ENCODE measurements around the gene C19orf81. TPM values are rescaled to one million over a fixed set of nuclear protein-coding genes. Genes with fewer than 3 reads are reported as not detected.

Gene C19orf81
- polyA plus RNA-seq, 2 donors, result 0.15 TPM; not detected in 1

- H3K9me3 ChIP-seq (ENCODE audit: control insufficient read depth in 2 of 2, insufficient read depth in 1 of 2, low read depth in 1 of 2, low read length in 1 of 2), result peaks cover 0 to 19% of the 10 kb centered on the region in 2 donors
- 52 to 56% methylated on average over 6 of the region's 6 CpGs for WGBS, 2 donors
- peaks cover 3 to 8% of the 10 kb centered on the region in 2 donors for H3K4me1 ChIP-seq (ENCODE audit: control insufficient read depth in 2 of 2, insufficient read depth in 2 of 2, low read length in 1 of 2)
- H3K27me3 ChIP-seq (ENCODE audit: control insufficient read depth in 1 of 2, insufficient read depth in 2 of 2, low read length in 2 of 2), result peaks cover 2 to 3% of the 10 kb centered on the region in 2 donors
- H3K27ac ChIP-seq (ENCODE audit: low read depth in 2 of 2, low read length in 1 of 2), result no peak overlapping the region
- no peaks in the 10 kb centered on the region for H3K36me3 ChIP-seq (ENCODE audit: control insufficient read depth in 2 of 2, insufficient read depth in 2 of 2, low read length in 1 of 2)
- no peak overlapping the region for H3K4me3 ChIP-seq (ENCODE audit: low read depth in 1 of 2, low read length in 2 of 2)
Observed at GRCh38 chr19:50657222-50657669, 8.0 kb downstream of the C19orf81 start.

- Histone ChIP-seq H3K27ac (ENCODE audit: low read depth in 2 of 2, low read length in 1 of 2) (no peak overlapping the region), H3K27me3 (ENCODE audit: control insufficient read depth in 1 of 2, insufficient read depth in 2 of 2, low read length in 2 of 2) (peaks cover 2 to 3% of the 10 kb centered on the region in 2 donors), H3K4me3 (ENCODE audit: low read depth in 1 of 2, low read length in 2 of 2) (no peak overlapping the region), H3K36me3 (ENCODE audit: control insufficient read depth in 2 of 2, insufficient read depth in 2 of 2, low read length in 1 of 2) (no peaks in the 10 kb centered on the region), H3K4me1 (ENCODE audit: control insufficient read depth in 2 of 2, insufficient read depth in 2 of 2, low read length in 1 of 2) (peaks cover 3 to 8% of the 10 kb centered on the region in 2 donors), H3K9me3 (ENCODE audit: control insufficient read depth in 2 of 2, insufficient read depth in 1 of 2, low read depth in 1 of 2, low read length in 1 of 2) (peaks cover 0 to 19% of the 10 kb centered on the region in 2 donors)
- WGBS, 2 donors, result 3 to 4% methylated on average over 37 to 38 of the region's 38 CpGs
Observed at GRCh38 chr19:50657712-50658440, 8.6 kb downstream of the C19orf81 start.

GRCh38 chr19:50658441-50659317 lies 9.4 kb downstream of the C19orf81 start:
- peaks cover 0 to 19% of the 10 kb centered on the region in 2 donors for H3K9me3 ChIP-seq (ENCODE audit: control insufficient read depth in 2 of 2, insufficient read depth in 1 of 2, low read depth in 1 of 2, low read length in 1 of 2)
- WGBS, 2 donors, result 4 to 5% methylated on average over 63 to 67 of the region's 67 CpGs
- H3K36me3 ChIP-seq (ENCODE audit: control insufficient read depth in 2 of 2, insufficient read depth in 2 of 2, low read length in 1 of 2), result no peaks in the 10 kb centered on the region
- H3K4me3 ChIP-seq (ENCODE audit: low read depth in 1 of 2, low read length in 2 of 2), result peak overlapping the region in 1 of 2 donors; percentile 30
- H3K4me1 ChIP-seq (ENCODE audit: control insufficient read depth in 2 of 2, insufficient read depth in 2 of 2, low read length in 1 of 2), result peaks cover 3 to 8% of the 10 kb centered on the region in 2 donors
- H3K27ac ChIP-seq (ENCODE audit: low read depth in 2 of 2, low read length in 1 of 2), result no peak overlapping the region
- peaks cover 2 to 3% of the 10 kb centered on the region in 2 donors for H3K27me3 ChIP-seq (ENCODE audit: control insufficient read depth in 1 of 2, insufficient read depth in 2 of 2, low read length in 2 of 2)

GRCh38 chr19:50659318-50660087 lies 10.3 kb downstream of the C19orf81 start:
- H3K9me3 ChIP-seq (ENCODE audit: control insufficient read depth in 2 of 2, insufficient read depth in 1 of 2, low read depth in 1 of 2, low read length in 1 of 2), result peaks cover 0 to 19% of the 10 kb centered on the region in 2 donors
- H3K36me3 ChIP-seq (ENCODE audit: control insufficient read depth in 2 of 2, insufficient read depth in 2 of 2, low read length in 1 of 2), result no peaks in the 10 kb centered on the region
- peak overlapping the region in 1 of 2 donors; percentile 30 for H3K4me3 ChIP-seq (ENCODE audit: low read depth in 1 of 2, low read length in 2 of 2)
- H3K4me1 ChIP-seq (ENCODE audit: control insufficient read depth in 2 of 2, insufficient read depth in 2 of 2, low read length in 1 of 2), result peaks cover 3 to 8% of the 10 kb centered on the region in 2 donors
- H3K27ac ChIP-seq (ENCODE audit: low read depth in 2 of 2, low read length in 1 of 2), result no peak overlapping the region
- 3 to 5% methylated on average over 29 to 34 of the region's 37 CpGs for WGBS, 2 donors
- H3K27me3 ChIP-seq (ENCODE audit: control insufficient read depth in 1 of 2, insufficient read depth in 2 of 2, low read length in 2 of 2), result peaks cover 2 to 3% of the 10 kb centered on the region in 2 donors

GRCh38 chr19:50660088-50660366 lies 10.8 kb downstream of the C19orf81 start:
- Histone ChIP-seq H3K4me1 (ENCODE audit: control insufficient read depth in 2 of 2, insufficient read depth in 2 of 2, low read length in 1 of 2) (peaks cover 3 to 8% of the 10 kb centered on the region in 2 donors), H3K27ac (ENCODE audit: low read depth in 2 of 2, low read length in 1 of 2) (no peak overlapping the region), H3K27me3 (ENCODE audit: control insufficient read depth in 1 of 2, insufficient read depth in 2 of 2, low read length in 2 of 2) (peaks cover 2 to 3% of the 10 kb centered on the region in 2 donors), H3K36me3 (ENCODE audit: control insufficient read depth in 2 of 2, insufficient read depth in 2 of 2, low read length in 1 of 2) (no peaks in the 10 kb centered on the region), H3K4me3 (ENCODE audit: low read depth in 1 of 2, low read length in 2 of 2) (no peak overlapping the region), H3K9me3 (ENCODE audit: control insufficient read depth in 2 of 2, insufficient read depth in 1 of 2, low read depth in 1 of 2, low read length in 1 of 2) (peaks cover 0 to 16% of the 10 kb centered on the region in 2 donors)
- 27 to 35% methylated on average over 6 of the region's 6 CpGs for WGBS, 2 donors

- WGBS, 2 donors, result 76 to 81% methylated on average over 10 of the region's 10 CpGs
- peaks cover 3% of the 10 kb centered on the region in 2 donors for H3K27me3 ChIP-seq (ENCODE audit: control insufficient read depth in 1 of 2, insufficient read depth in 2 of 2, low read length in 2 of 2)
Observed at GRCh38 chr19:50661023-50661422, 11.8 kb downstream of the C19orf81 start.

GRCh38 chr19:50661766-50662650 lies 12.8 kb downstream of the C19orf81 start:
- no peaks in the 10 kb centered on the region for H3K36me3 ChIP-seq (ENCODE audit: control insufficient read depth in 2 of 2, insufficient read depth in 2 of 2, low read length in 1 of 2)
- H3K27ac ChIP-seq (ENCODE audit: low read depth in 2 of 2, low read length in 1 of 2), result no peak overlapping the region
- no peak overlapping the region for H3K4me3 ChIP-seq (ENCODE audit: low read depth in 1 of 2, low read length in 2 of 2)
- peaks cover 3 to 13% of the 10 kb centered on the region in 2 donors for H3K27me3 ChIP-seq (ENCODE audit: control insufficient read depth in 1 of 2, insufficient read depth in 2 of 2, low read length in 2 of 2)
- peaks cover 0 to 6% of the 10 kb centered on the region in 2 donors for H3K9me3 ChIP-seq (ENCODE audit: control insufficient read depth in 2 of 2, insufficient read depth in 1 of 2, low read depth in 1 of 2, low read length in 1 of 2)
- peaks cover 3 to 8% of the 10 kb centered on the region in 2 donors for H3K4me1 ChIP-seq (ENCODE audit: control insufficient read depth in 2 of 2, insufficient read depth in 2 of 2, low read length in 1 of 2)
- 64 to 65% methylated on average over 48 to 49 of the region's 49 CpGs for WGBS, 2 donors

More at GRCh38 chr19:50661023-50661422, 11.8 kb downstream of the C19orf81 start:
- no peak overlapping the region for H3K27ac ChIP-seq (ENCODE audit: low read depth in 2 of 2, low read length in 1 of 2)
- peaks cover 0 to 9% of the 10 kb centered on the region in 2 donors for H3K9me3 ChIP-seq (ENCODE audit: control insufficient read depth in 2 of 2, insufficient read depth in 1 of 2, low read depth in 1 of 2, low read length in 1 of 2)
- no peak overlapping the region for H3K4me3 ChIP-seq (ENCODE audit: low read depth in 1 of 2, low read length in 2 of 2)
- H3K36me3 ChIP-seq (ENCODE audit: control insufficient read depth in 2 of 2, insufficient read depth in 2 of 2, low read length in 1 of 2), result no peaks in the 10 kb centered on the region
- peaks cover 3 to 8% of the 10 kb centered on the region in 2 donors for H3K4me1 ChIP-seq (ENCODE audit: control insufficient read depth in 2 of 2, insufficient read depth in 2 of 2, low read length in 1 of 2)

GRCh38 chr19:50662651-50663481 lies 13.6 kb downstream of the C19orf81 start:
- peaks cover 0 to 6% of the 10 kb centered on the region in 2 donors for H3K9me3 ChIP-seq (ENCODE audit: control insufficient read depth in 2 of 2, insufficient read depth in 1 of 2, low read depth in 1 of 2, low read length in 1 of 2)
- H3K27me3 ChIP-seq (ENCODE audit: control insufficient read depth in 1 of 2, insufficient read depth in 2 of 2, low read length in 2 of 2), result peaks cover 3 to 21% of the 10 kb centered on the region in 2 donors
- H3K4me3 ChIP-seq (ENCODE audit: low read depth in 1 of 2, low read length in 2 of 2), result no peak overlapping the region
- H3K27ac ChIP-seq (ENCODE audit: low read depth in 2 of 2, low read length in 1 of 2), result no peak overlapping the region
- H3K36me3 ChIP-seq (ENCODE audit: control insufficient read depth in 2 of 2, insufficient read depth in 2 of 2, low read length in 1 of 2), result no peaks in the 10 kb centered on the region
- H3K4me1 ChIP-seq (ENCODE audit: control insufficient read depth in 2 of 2, insufficient read depth in 2 of 2, low read length in 1 of 2), result peaks cover 3 to 10% of the 10 kb centered on the region in 2 donors
- 56 to 58% methylated on average over 16 of the region's 16 CpGs for whole genome bisulfite sequencing, 2 donors
